Keratinocyte (primary cell): ENCODE data around the gene PIGX. TPM values are rescaled to one million over a fixed set of nuclear protein-coding genes. Genes with fewer than 3 reads are reported as not detected.

ENCODE experiments used
- DNase-seq: peaks from one replicate; pipeline ENCODE4 v3.0.0-alpha.2; 2011; ENCODE audit warnings: low read depth, missing footprints, low spot score
- FAIRE-seq: peaks from 2 replicates; lab custom pipeline; 2011; peaks lifted over from hg19 to GRCh38; lab: Jason Lieb, UNC
- H2AFZ ChIP-seq: 2 replicates; pipeline ENCODE4 v1.6.0; 2012; ENCODE audit warnings: low read length, control low read depth, inconsistent platforms; ENCODE audit not compliant: control insufficient read depth
- H3K27ac ChIP-seq: 2 replicates; pipeline ENCODE4 v1.5.1; 2011; ENCODE audit warnings: low read length; ENCODE audit not compliant: control insufficient read depth, insufficient read depth
- H3K27me3 ChIP-seq: 3 replicates; pipeline ENCODE4 v1.6.0; 2011; ENCODE audit warnings: low read length; ENCODE audit not compliant: control insufficient read depth, insufficient read depth; ENCODE audit errors: extremely low read depth
- H3K36me3 ChIP-seq, 2 experiments: 2 replicates in 1 of 2; 3 replicates in 1 of 2; pipeline ENCODE4 v1.5.1; 2011; ENCODE audit warnings: low read length in 2 of 2, mild to moderate bottlenecking in 1 of 2; ENCODE audit not compliant: control insufficient read depth in 2 of 2, insufficient read depth in 2 of 2; ENCODE audit errors: extremely low read depth in 1 of 2
- H3K4me1 ChIP-seq: 3 replicates; pipeline ENCODE4 v1.5.1; 2011; ENCODE audit warnings: low read length; ENCODE audit not compliant: control insufficient read depth, insufficient read depth; ENCODE audit errors: extremely low read depth
- H3K4me2 ChIP-seq: 3 replicates; pipeline ENCODE4 v1.6.0; 2011; ENCODE audit warnings: low read depth, low read length; ENCODE audit not compliant: control insufficient read depth, insufficient read depth; ENCODE audit errors: extremely low read depth
- H3K4me3 ChIP-seq, 3 experiments: fragments of 200-600 bp in 1 of 3; sonication (generic) in 1 of 3; 2 replicates in 2 of 3; 3 replicates in 1 of 3; pipeline ENCODE4 v1.5.1; 2011 to 2016; ENCODE audit warnings: low read length in 3 of 3, mild to moderate bottlenecking in 3 of 3, control low read depth in 2 of 3, inconsistent platforms in 1 of 3, low read depth in 1 of 3, mixed read lengths in 1 of 3, mixed run types in 1 of 3, moderate library complexity in 1 of 3; ENCODE audit not compliant: control insufficient read depth in 2 of 3, insufficient read depth in 2 of 3; ENCODE audit errors: extremely low read depth in 1 of 3
- H3K79me2 ChIP-seq: 2 replicates; pipeline ENCODE4 v1.6.0; 2012; ENCODE audit warnings: low read length; ENCODE audit not compliant: control insufficient read depth, insufficient read depth
- H3K9ac ChIP-seq: 3 replicates; pipeline ENCODE4 v1.6.0; 2011; ENCODE audit warnings: low read length; ENCODE audit not compliant: control insufficient read depth, insufficient read depth; ENCODE audit errors: extremely low read depth
- H3K9me1 ChIP-seq: 3 replicates; pipeline ENCODE4 v1.6.0; 2011; ENCODE audit warnings: low read length; ENCODE audit not compliant: control insufficient read depth, insufficient read depth; ENCODE audit errors: extremely low read depth
- H3K9me3 ChIP-seq: 2 replicates; pipeline ENCODE4 v1.5.1; 2012; ENCODE audit warnings: low read depth, low read length; ENCODE audit not compliant: control insufficient read depth
- H4K20me1 ChIP-seq: 3 replicates; pipeline ENCODE4 v1.6.0; 2011; ENCODE audit warnings: low read length; ENCODE audit not compliant: control insufficient read depth, insufficient read depth; ENCODE audit errors: extremely low read depth
- CTCF ChIP-seq, 3 experiments: IDR thresholded peaks in 1 of 3; conservative IDR thresholded peaks in 1 of 3; optimal IDR thresholded peaks in 1 of 3; 2 replicates in 2 of 3; 3 replicates in 1 of 3; pipeline versions ENCODE3 to v1.5.1; 2011; ENCODE audit warnings: low read length in 3 of 3, mild to moderate bottlenecking in 3 of 3, moderate library complexity in 2 of 3, control low read depth in 1 of 3, inconsistent platforms in 1 of 3; ENCODE audit not compliant: insufficient read depth in 2 of 3; ENCODE audit errors: extremely low read depth in 1 of 3
- EZH2 ChIP-seq: IDR thresholded peaks from one replicate; pipeline ENCODE4 v1.6.1; 2012; ENCODE audit warnings: inconsistent platforms, mild to moderate bottlenecking, low read length, moderate library complexity
- dilution Hi-C: fragments of 300-500 bp; cut with MboI; formaldehyde crosslinking; loops from one replicate; pipeline ENCODE4 v1.7.0; 2020; ENCODE audit warnings: low sequenced_read_pairs; ENCODE audit not compliant: extremely low pct_ligation_motif_present
- polyA plus RNA-seq, 5 experiments: library from polyadenylated mRNA; depleted of rRNA in 3 of 5; stranded (reverse) in 3 of 5; stranded (forward) in 1 of 5; unstranded in 1 of 5; fragments of >200 nt; gene quantifications; 1 replicate in 1 of 5; 2 replicates in 3 of 5; 3 replicates in 1 of 5; pipeline versions ENCODE4 v1.2.1 to v1.2.3, GENCODE V29; 2011 to 2012; ENCODE audit warnings: missing spikeins in 2 of 5, low read depth in 1 of 5, low replicate concordance in 1 of 5

Gene PIGX
- polyA plus RNA-seq, 1 donor (not counting 4 experiments of a cell fraction or from before 2014, with no cell fraction given), result 25.0 TPM

- H3K4me3 ChIP-seq, result no peak overlapping the region
- H3K9me3 ChIP-seq, result no peaks in the 10 kb centered on the region
- peaks cover 73% of the 10 kb centered on the region for H3K79me2 ChIP-seq
- no peak for FAIRE-seq
- peaks cover 2% of the 10 kb centered on the region for H4K20me1 ChIP-seq
- H3K27me3 ChIP-seq, result no peaks in the 10 kb centered on the region
- peaks cover 38% of the 10 kb centered on the region for H3K4me1 ChIP-seq
- TF ChIP-seq EZH2, result no peak
- TF ChIP-seq CTCF (optimal IDR thresholded peaks at IDR 0.05 in 1 of 3, IDR thresholded peaks at IDR 0.05 in 1 of 3, conservative IDR thresholded peaks at IDR 0.05 in 1 of 3; ENCODE audit: extremely low read depth in 1 of 3, insufficient read depth in 2 of 3, low read length in 3 of 3), result no peak
- H3K36me3 ChIP-seq, result peaks cover 0 to 7% of the 10 kb centered on the region in 2 experiments
- dilution Hi-C loops, result no loop called here
- peak overlapping the region; percentile 83 for H3K27ac ChIP-seq
- no peak overlapping the region for H2AFZ ChIP-seq
- DNase-seq, result no peak
- peak overlapping the region; percentile 24 for H3K9ac ChIP-seq
- peak overlapping the region; percentile 44 for H3K4me2 ChIP-seq
- H3K9me1 ChIP-seq, result no peaks in the 10 kb centered on the region
Observed at GRCh38 chr3:196774191-196774820, 62.1 kb downstream of the PIGX start.

- Histone ChIP-seq H3K9me1 (no peaks in the 10 kb centered on the region), H3K4me3 (peak overlapping the region in 1 of 3 experiments; percentile 4), H3K9me3 (peaks cover 2% of the 10 kb centered on the region), H4K20me1 (peaks cover 2% of the 10 kb centered on the region), H3K4me2 (peak overlapping the region; percentile 74), H3K79me2 (peaks cover 73% of the 10 kb centered on the region), H3K36me3 (peaks cover 0 to 6% of the 10 kb centered on the region in 2 experiments), H3K27me3 (no peaks in the 10 kb centered on the region), H3K9ac (peak overlapping the region; percentile 24), H3K27ac (peak overlapping the region; percentile 83), H2AFZ (no peak overlapping the region), H3K4me1 (peaks cover 41% of the 10 kb centered on the region)
- FAIRE-seq, result no peak
- peak; percentile 35 for DNase-seq
- no peak for TF ChIP-seq EZH2
- TF ChIP-seq CTCF (optimal IDR thresholded peaks at IDR 0.05 in 1 of 3, IDR thresholded peaks at IDR 0.05 in 1 of 3, conservative IDR thresholded peaks at IDR 0.05 in 1 of 3; ENCODE audit: extremely low read depth in 1 of 3, insufficient read depth in 2 of 3, low read length in 3 of 3), result no peak
- dilution Hi-C loops, result no loop called here
Observed at GRCh38 chr3:196774848-196775422, 62.8 kb downstream of the PIGX start.
